Measurements from ENCODE around the gene SUPT4H1. TPM values are rescaled to one million over a fixed set of nuclear protein-coding genes. Genes with fewer than 3 reads are reported as not detected.
A peak's percentile ranks its signal among the peaks of the same experiment; 100 is the strongest.

SUPT4H1 gene
- total and polyA plus RNA-seq, 9 of the 15 experiments (the other 6 are each of a cell fraction or from before 2014, with no cell fraction given) = 62.1 to 320 (median 117) TPM

DNA sequence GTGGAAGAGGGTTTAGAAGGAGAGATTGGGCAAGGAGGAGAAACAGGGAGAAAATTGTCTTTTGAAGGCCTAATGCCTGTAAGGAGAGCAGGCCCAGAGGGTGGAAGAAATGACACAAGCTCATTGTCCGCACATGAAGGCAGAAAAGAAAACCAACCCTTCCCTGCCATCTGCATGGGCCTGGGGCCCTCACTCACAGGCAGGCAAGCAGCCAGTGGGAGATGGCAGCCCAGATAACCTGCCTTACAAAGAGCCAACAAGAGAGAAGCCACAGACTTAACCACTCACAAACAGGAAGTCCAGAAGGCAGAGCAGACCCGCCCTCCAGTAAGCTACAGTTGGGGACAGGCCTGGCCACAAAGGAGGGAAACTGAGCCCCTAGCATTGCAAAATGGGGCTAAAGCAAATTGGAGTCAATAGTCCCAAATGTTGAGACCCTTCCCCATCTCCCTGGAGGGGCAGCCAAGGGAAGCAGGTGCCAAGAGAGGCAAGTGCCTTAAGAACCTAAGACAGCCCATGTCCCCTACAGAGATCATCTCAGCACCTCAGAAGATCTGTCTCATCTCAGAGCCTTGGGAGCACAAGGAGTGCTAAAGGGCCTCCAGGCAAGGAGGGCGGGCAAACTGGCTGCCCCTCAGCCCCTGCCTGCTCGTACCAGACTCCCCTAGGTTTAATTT is 16.1 kb downstream of the SUPT4H1 start (continued):
- TF ChIP-seq, protein P1, sequence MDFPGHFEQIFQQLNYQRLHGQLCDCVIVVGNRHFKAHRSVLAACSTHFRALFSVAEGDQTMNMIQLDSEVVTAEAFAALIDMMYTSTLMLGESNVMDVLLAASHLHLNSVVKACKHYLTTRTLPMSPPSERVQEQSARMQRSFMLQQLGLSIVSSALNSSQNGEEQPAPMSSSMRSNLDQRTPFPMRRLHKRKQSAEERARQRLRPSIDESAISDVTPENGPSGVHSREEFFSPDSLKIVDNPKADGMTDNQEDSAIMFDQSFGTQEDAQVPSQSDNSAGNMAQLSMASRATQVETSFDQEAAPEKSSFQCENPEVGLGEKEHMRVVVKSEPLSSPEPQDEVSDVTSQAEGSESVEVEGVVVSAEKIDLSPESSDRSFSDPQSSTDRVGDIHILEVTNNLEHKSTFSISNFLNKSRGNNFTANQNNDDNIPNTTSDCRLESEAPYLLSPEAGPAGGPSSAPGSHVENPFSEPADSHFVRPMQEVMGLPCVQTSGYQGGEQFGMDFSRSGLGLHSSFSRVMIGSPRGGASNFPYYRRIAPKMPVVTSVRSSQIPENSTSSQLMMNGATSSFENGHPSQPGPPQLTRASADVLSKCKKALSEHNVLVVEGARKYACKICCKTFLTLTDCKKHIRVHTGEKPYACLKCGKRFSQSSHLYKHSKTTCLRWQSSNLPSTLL (IDR thresholded peaks at IDR 0.05) = no peak
- TF ChIP-seq ZNF589 (CRISPR knock-in tag; IDR thresholded peaks at IDR 0.05; ENCODE audit: low read depth) (peak; percentile 87), DPF2 (IDR thresholded peaks at IDR 0.05) (peak; percentile 77), EP300 (IDR thresholded peaks at IDR 0.05; ENCODE audit: low read length) (peak; percentile 67), MYBL2 (IDR thresholded peaks at IDR 0.05; ENCODE audit: low read depth) (no peak), MYBL2 (CRISPR knock-in tag; IDR thresholded peaks at IDR 0.05; ENCODE audit: borderline replicate concordance) (no peak), PML (IDR thresholded peaks at IDR 0.05; ENCODE audit: low read length) (no peak), NONO (IDR thresholded peaks at IDR 0.05; ENCODE audit: low read depth in 2 of 2, low read length in 1 of 2) (no peak), MTA1 (IDR thresholded peaks at IDR 0.05; ENCODE audit: borderline replicate concordance) (peak; percentile 36; the same call in 1 of the 2 replicates), NCOA4 (IDR thresholded peaks at IDR 0.05; ENCODE audit: partially characterized antibody) (no peak), ZNF584 (CRISPR knock-in tag; IDR thresholded peaks at IDR 0.05; ENCODE audit: low read depth) (peak; percentile 71; the same call in 1 of the 2 replicates), TEAD2 (tag; IDR thresholded peaks at IDR 0.05) (no peak), IFI16 (CRISPR knock-in tag; IDR thresholded peaks at IDR 0.05) (no peak), NR2F6 (CRISPR knock-in tag; IDR thresholded peaks at IDR 0.05) (no peak), SP2 (IDR thresholded peaks at IDR 0.05; ENCODE audit: extremely low read depth, low read depth, low read length, poor library complexity, severe bottlenecking) (no peak), ZEB2 (IDR thresholded peaks at IDR 0.05) (peak; percentile 72), MXI1 (IDR thresholded peaks at IDR 0.05; ENCODE audit: low read depth, low read length) (no peak), ZNF239 (CRISPR knock-in tag; IDR thresholded peaks at IDR 0.05) (peak; percentile 69; the same call in 1 of the 2 replicates), PHB2 (IDR thresholded peaks at IDR 0.05; ENCODE audit: low read depth) (no peak)
- TF ChIP-seq, protein P2, sequence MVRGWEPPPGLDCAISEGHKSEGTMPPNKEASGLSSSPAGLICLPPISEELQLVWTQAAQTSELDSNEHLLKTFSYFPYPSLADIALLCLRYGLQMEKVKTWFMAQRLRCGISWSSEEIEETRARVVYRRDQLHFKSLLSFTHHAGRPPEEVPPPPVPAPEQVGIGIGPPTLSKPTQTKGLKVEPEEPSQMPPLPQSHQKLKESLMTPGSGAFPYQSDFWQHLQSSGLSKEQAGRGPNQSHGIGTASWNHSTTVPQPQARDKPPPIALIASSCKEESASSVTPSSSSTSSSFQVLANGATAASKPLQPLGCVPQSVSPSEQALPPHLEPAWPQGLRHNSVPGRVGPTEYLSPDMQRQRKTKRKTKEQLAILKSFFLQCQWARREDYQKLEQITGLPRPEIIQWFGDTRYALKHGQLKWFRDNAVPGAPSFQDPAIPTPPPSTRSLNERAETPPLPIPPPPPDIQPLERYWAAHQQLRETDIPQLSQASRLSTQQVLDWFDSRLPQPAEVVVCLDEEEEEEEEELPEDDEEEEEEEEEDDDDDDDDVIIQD (CRISPR knock-in tag; IDR thresholded peaks at IDR 0.05) = no peak
- TF ChIP-seq, protein P3, sequence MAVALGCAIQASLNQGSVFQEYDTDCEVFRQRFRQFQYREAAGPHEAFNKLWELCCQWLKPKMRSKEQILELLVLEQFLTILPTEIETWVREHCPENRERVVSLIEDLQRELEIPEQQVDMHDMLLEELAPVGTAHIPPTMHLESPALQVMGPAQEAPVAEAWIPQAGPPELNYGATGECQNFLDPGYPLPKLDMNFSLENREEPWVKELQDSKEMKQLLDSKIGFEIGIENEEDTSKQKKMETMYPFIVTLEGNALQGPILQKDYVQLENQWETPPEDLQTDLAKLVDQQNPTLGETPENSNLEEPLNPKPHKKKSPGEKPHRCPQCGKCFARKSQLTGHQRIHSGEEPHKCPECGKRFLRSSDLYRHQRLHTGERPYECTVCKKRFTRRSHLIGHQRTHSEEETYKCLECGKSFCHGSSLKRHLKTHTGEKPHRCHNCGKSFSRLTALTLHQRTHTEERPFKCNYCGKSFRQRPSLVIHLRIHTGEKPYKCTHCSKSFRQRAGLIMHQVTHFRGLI (CRISPR knock-in tag; IDR thresholded peaks at IDR 0.05) = no peak
- TF ChIP-seq, protein P4, sequence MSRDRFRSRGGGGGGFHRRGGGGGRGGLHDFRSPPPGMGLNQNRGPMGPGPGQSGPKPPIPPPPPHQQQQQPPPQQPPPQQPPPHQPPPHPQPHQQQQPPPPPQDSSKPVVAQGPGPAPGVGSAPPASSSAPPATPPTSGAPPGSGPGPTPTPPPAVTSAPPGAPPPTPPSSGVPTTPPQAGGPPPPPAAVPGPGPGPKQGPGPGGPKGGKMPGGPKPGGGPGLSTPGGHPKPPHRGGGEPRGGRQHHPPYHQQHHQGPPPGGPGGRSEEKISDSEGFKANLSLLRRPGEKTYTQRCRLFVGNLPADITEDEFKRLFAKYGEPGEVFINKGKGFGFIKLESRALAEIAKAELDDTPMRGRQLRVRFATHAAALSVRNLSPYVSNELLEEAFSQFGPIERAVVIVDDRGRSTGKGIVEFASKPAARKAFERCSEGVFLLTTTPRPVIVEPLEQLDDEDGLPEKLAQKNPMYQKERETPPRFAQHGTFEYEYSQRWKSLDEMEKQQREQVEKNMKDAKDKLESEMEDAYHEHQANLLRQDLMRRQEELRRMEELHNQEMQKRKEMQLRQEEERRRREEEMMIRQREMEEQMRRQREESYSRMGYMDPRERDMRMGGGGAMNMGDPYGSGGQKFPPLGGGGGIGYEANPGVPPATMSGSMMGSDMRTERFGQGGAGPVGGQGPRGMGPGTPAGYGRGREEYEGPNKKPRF (IDR thresholded peaks at IDR 0.05; ENCODE audit: low read depth, low read length) = no peak
